Right renal pelvis (tissue), 4 donors: ENCODE measurements around the gene ANHX. TPM values are rescaled to one million over a fixed set of nuclear protein-coding genes. Genes with fewer than 3 reads are reported as not detected.

Experiments
- DNase-seq, 4 donors: peaks; one replicate each; pipeline ENCODE4 v3.0.0-alpha.2; 2013; ENCODE audit warnings: low read depth in 4 of 4, low spot score in 3 of 4, missing footprints in 1 of 4
- polyA plus RNA-seq, 4 donors: library from polyadenylated mRNA; unstranded; fragments of 120-200 nt; gene quantifications; one replicate each; pipeline ENCODE4 v1.2.1, GENCODE V29; 2013; ENCODE audit not compliant: insufficient read length in 4 of 4

The ANHX gene
- polyA plus RNA-seq, 4 donors = not detected

DNA sequence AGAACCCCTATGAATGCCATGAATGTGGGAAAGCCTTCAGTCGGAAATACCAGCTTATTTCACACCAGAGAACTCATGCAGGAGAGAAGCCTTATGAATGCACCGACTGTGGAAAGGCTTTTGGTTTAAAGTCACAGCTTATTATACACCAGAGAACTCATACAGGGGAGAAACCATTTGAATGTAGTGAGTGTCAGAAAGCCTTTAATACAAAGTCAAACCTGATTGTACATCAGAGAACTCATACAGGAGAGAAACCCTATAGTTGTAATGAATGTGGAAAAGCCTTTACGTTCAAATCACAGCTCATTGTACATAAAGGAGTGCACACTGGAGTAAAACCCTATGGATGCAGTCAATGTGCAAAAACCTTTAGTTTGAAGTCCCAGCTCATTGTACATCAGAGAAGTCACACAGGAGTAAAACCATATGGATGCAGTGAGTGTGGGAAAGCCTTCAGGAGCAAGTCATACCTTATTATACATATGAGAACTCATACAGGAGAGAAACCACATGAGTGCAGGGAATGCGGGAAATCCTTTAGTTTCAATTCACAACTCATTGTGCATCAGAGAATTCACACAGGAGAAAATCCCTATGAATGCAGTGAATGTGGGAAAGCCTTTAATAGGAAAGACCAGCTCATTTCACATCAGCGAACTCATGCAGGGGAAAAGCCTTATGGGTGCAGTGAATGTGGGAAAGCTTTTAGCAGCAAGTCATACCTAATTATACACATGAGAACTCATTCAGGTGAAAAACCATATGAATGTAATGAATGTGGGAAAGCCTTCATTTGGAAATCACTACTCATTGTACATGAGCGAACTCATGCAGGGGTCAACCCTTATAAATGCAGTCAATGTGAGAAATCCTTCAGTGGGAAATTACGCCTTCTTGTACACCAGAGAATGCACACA is 32.1 kb downstream of the ANHX start:
- no peak for DNase-seq

DNA sequence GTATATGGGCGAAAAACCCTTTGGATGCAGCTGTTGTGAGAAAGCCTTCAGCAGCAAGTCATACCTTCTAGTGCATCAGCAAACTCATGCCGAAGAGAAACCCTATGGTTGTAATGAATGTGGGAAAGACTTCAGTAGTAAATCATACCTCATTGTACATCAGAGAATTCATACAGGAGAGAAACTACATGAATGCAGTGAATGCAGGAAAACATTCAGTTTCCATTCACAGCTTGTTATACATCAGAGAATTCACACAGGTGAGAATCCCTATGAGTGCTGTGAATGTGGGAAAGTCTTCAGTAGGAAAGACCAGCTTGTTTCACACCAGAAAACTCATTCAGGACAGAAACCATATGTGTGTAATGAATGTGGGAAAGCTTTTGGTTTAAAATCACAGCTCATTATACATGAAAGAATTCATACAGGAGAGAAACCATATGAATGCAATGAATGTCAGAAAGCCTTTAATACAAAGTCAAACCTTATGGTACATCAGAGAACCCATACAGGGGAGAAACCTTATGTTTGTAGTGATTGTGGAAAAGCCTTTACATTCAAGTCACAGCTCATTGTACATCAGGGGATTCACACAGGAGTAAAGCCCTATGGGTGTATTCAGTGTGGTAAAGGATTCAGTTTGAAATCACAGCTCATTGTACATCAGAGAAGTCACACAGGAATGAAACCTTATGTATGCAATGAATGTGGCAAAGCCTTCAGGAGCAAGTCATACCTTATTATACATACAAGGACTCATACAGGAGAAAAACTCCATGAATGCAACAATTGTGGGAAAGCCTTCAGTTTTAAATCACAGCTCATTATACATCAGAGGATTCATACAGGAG is 33.0 kb downstream of the ANHX start:
- no peak for DNase-seq

DNA sequence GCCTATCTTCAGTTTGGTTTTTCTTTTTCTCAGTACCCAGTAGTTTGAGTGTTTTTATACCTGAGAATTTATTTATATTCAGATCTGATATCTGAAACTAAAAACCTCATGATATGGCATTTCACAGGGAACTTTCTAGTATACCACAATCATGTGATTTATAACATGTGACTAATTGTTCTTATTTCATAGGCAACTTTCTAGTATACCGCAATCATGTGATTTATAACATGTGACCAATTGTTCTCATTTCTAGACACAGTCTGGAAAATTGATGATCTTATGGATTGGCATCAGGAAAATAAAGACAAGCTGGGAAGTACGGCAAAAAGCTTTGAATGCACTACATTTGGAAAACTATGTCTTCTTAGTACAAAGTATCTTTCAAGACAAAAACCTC is 33.8 kb downstream of the ANHX start:
- no peak for DNase-seq

DNA sequence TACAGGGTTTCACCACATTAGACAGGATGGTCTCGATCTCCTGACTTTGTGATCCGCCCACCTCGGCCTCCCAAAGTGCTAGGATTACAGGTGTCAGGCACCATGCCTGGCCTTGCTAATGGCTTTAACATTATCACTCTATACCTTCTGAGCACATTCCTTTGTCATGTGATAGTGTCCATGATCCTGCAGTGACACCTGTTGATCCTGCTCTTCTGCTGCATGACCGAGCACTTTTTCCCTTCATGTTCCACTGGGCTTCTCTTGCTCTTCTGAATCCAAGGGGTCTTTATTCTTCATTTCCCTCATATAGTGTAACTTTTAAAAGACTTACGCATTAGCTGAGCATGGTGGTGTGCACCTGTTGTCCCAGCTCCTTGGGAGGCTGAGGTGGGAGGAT is 42.8 kb downstream of the ANHX start:
- no peak for DNase-seq

DNA sequence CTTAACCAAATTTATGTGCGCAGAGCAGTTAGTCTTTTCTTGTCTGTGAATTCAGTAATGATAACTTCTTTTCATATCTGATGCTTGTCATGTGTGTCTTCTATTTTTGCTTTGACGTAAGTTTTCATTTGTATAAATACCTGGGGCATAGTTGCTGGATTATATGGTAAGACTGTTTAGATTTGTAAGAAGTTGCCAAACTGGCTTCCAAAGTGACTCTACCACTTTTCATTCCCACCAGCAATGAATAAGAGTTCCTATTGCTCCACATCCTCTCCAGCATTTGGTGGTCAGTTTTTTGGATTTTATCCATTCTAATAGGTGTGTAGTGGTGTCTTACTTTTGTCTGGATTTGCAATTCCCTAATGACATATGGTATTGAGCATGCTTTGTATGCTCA is 45.5 kb downstream of the ANHX start:
- no peak for DNase-seq

DNA sequence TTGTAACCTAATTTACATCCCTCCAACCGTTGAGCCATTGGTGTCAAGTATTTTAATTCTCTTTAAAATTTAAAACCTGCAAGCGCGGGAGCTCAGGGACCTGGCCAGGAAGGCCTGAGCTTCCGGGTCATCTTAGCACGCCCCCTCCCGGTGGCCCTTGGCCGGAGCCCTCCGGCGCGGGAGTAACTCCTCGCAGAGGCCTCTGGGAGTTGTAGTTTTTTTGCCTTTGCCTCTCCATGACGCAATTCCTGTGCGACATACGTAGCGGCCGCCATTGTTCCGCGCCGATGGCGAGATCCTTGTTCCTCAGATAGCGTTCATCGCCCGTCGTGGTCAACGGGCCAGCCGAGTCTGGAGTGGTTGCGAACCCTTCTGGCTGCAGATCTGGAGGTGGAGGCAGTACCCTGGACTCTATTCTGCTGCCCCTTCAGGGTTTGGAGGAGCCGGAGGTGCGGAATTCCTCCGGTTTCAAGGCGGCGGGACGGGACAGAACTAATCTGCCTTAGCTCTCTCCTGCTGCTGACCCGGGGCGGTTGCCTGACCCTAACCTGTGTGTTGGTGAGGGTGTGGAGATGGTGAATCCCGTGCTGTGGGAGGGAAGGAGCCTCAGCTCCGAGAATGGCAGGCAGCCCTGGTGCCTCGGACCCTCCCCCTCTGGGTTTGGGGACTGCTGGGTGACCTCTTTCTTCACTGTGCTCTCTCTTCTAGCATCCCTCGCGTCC is 54.3 kb downstream of the ANHX start, which contains the start of gene ZNF268:
ZNF268 (plus strand) TSS at position 258 of the 722 bp plus-strand sequence. CDS start 503 bp downstream, outside the sequence.
- peak; percentile 83 to 90 (median 86) for DNase-seq

DNA sequence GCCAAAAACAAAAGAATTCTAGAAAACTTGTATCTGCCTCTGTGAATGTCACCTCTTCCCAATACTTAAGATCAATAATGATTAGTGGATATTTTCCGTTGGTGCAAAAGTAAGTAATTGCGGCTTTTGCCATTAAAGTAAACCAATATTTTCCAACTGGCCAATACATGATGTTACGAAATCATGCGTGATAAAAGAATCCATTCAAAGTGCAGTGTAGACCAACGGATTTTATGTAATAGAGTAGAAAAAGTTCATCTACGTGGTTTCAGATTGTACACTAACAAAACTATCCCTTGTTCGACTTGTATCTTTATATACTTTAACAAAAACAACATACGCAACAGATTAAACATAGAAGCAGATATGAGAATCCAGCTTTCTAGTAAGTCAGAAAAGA is 55.0 kb downstream of the ANHX start:
- no peak for DNase-seq

DNA sequence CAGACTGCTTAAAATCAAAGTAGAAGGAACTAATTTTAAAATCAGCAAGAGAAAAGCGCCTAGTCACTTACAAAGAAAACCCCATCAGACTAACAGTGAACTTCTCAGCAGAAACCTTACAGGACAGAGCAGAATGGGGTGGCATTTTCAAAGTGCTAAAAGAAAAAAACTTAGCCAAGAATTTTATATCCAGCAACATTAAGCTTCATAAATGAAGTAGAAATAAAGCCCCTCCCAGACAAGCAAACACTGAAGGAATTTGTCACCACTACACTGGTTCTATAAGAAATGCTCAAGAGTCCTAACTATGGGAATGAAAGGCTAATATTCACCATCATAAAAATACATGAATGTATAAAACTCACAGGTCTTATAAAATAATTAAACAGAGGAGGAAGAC is 60.8 kb downstream of the ANHX start:
- no peak for DNase-seq

DNA sequence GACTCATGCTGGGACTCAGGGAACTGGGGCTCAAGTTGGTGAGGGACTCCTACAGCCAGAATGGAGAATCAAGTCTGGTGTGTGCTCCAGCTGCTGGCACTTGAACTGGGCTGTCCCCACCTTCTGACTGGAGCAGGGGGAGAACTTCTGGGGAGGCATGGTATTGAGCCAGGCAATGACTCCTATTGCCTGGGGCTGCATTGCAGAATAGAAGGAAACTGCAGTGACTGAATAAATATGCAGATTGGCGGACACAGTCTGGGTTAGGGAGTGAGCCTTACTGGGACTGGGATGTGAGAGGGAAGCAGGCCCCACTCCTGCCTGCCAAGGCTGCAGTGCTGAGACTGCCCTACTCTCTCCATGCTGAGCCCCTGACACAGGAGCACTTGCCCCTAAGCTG is 63.2 kb downstream of the ANHX start:
- no peak for DNase-seq

Other genes starting within 250 kb of the ANHX start
- 10 to 100 TPM; 10.7 to 14.2 (median 12.4) TPM for gene ZNF26, start 249.5 kb downstream of the ANHX start, polyA plus RNA-seq
- gene ZNF84, start 198.4 kb downstream of the ANHX start, polyA plus RNA-seq = 10 to 100 TPM; 55.7 to 81.0 (median 72.7) TPM
- 10 to 100 TPM; 35.9 to 45.1 (median 44.2) TPM for gene ZNF140, start 155.0 kb downstream of the ANHX start, polyA plus RNA-seq
- gene ZNF891, start 105.6 kb downstream of the ANHX start, polyA plus RNA-seq = 1 to 10 TPM; 3.5 to 4.4 (median 3.7) TPM
- 10 to 100 TPM; 19.2 to 24.8 (median 21.3) TPM for gene ZNF10, start 105.2 kb downstream of the ANHX start, polyA plus RNA-seq
- 10 to 100 TPM; 28.9 to 41.5 (median 37.3) TPM for gene ZNF268, start 54.4 kb downstream of the ANHX start, polyA plus RNA-seq